Pancreas (tissue), 10 donors: ENCODE data around the gene RPTOR. TPM values are rescaled to one million over a fixed set of nuclear protein-coding genes. Genes with fewer than 3 reads are reported as not detected.

ENCODE experiments used
- ATAC-seq, 4 donors: fragments of 200-7000 bp; cut with Tn5 transposase; one replicate each; pipeline versions ENCODE4 v1.8.0 to v1.9.1; 2020; ENCODE audit warnings: mild to moderate bottlenecking in 4 of 4, moderate library complexity in 4 of 4
- DNase-seq, 6 donors: peaks; one replicate each; pipeline ENCODE4 v3.0.0-alpha.2; 2020
- FAIRE-seq: peaks from 2 replicates; lab custom pipeline; 2012; peaks lifted over from hg19 to GRCh38; lab: Jason Lieb, UNC
- H3K27ac ChIP-seq, 4 donors: fragments of 200-600 bp; sonication (generic); 1 replicate in 3 of 4; 2 replicates in 1 of 4; pipeline versions ENCODE4 v1.5.0 to v1.8.0; 2020
- H3K27me3 ChIP-seq, 4 donors: fragments of 200-600 bp; one replicate each; pipeline ENCODE4 v1.8.0; 2021
- H3K36me3 ChIP-seq, 3 donors: fragments of 200-600 bp; sonication (generic) in 1 of 3; one replicate each; pipeline versions ENCODE4 v1.5.0 to v1.8.0; 2020 to 2021
- H3K4me1 ChIP-seq, 3 donors: fragments of 200-600 bp; one replicate each; pipeline ENCODE4 v1.8.0; 2021
- H3K4me3 ChIP-seq, 4 donors: fragments of 200-600 bp; sonication (generic) in 2 of 4; one replicate each; pipeline versions ENCODE4 v1.5.0 to v1.8.0; 2020 to 2021
- H3K9me3 ChIP-seq, 4 donors: fragments of 200-600 bp; one replicate each; pipeline ENCODE4 v1.8.0; 2021
- WGBS, 2 donors: extraction: QIAGEN DNeasy Blood & Tissue Kit; methylation state at CpG; one replicate each; pipeline ENCODE4 v1.1.7; 2013; 5-methylcytosine and 5-hydroxymethylcytosine counted together
- intact Hi-C, 3 donors: fragments of 100-400 bp; cut with DNase I; formaldehyde crosslinking; loops; one replicate each; pipeline versions ENCODE4 v1.11.1 to v1.14.2; 2022
- polyA plus RNA-seq, 2 donors: library from polyadenylated mRNA; stranded (reverse); fragments of 200-250 nt; gene quantifications; one replicate each; pipeline ENCODE4 v1.2.3, GENCODE V29; 2013
- total RNA-seq, 6 donors: library from RNA; stranded (reverse); fragmentation: NEBNext Ultra II Directional in 4 of 6; extraction: Animal tissue kit (Norgen Biotek cat#: 25700) in 4 of 6; gene quantifications; one replicate each; pipeline versions ENCODE4 v1.2.1 to v1.2.4, GENCODE V29; 2021 to 2023
- TF ChIP-seq, protein P1 (sequence below), 4 donors: fragments of 200-600 bp; sonication (generic) in 3 of 4; IDR thresholded peaks; one replicate each; pipeline versions ENCODE4 v1.5.0 to v1.8.0; 2021; ENCODE audit warnings: antibody characterized with exemption in 4 of 4
- donor health status: healthy with polysubstance abuse.
- donor health status: DM: no; HTN: no; CAD: no; lungs with moderate emphysema.
- donor health status: DM: no; HTN: no; CAD: no.
- donor health status: control.
- donor health status: control.
- donor health status: Bipolar disorder and iron deficiency.
- donor health status: DM: yes; HTN: yes; CAD: no.
- donor health status: DM: no; HTN: no; CAD: no.
- donor health status: DM: no; HTN: no; CAD: no.
- donor health status: DM: yes; HTN: yes; CAD: no.

Gene RPTOR
- total and polyA plus RNA-seq, 8 donors, result 5.0 to 18.9 (median 13.2) TPM

GRCh38 chr17:81003711-81004475 lies 459.3 kb downstream of the RPTOR start:
- no peak for FAIRE-seq
- TF ChIP-seq, protein P1, sequence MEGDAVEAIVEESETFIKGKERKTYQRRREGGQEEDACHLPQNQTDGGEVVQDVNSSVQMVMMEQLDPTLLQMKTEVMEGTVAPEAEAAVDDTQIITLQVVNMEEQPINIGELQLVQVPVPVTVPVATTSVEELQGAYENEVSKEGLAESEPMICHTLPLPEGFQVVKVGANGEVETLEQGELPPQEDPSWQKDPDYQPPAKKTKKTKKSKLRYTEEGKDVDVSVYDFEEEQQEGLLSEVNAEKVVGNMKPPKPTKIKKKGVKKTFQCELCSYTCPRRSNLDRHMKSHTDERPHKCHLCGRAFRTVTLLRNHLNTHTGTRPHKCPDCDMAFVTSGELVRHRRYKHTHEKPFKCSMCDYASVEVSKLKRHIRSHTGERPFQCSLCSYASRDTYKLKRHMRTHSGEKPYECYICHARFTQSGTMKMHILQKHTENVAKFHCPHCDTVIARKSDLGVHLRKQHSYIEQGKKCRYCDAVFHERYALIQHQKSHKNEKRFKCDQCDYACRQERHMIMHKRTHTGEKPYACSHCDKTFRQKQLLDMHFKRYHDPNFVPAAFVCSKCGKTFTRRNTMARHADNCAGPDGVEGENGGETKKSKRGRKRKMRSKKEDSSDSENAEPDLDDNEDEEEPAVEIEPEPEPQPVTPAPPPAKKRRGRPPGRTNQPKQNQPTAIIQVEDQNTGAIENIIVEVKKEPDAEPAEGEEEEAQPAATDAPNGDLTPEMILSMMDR (IDR thresholded peaks at IDR 0.05), result no peak

GRCh38 chr17:81006891-81007290 lies 462.3 kb downstream of the RPTOR start:
- H3K4me3 ChIP-seq, result no peak overlapping the region
- DNase-seq (peak in 1 of 6 donors; percentile 2), ATAC-seq (no peak), FAIRE-seq (no peak)
- no peak overlapping the region for H3K27ac ChIP-seq
- H3K9me3 ChIP-seq, result no peaks in the 10 kb centered on the region
- H3K27me3 ChIP-seq, result peaks cover 0 to 5% (median 0%) of the 10 kb centered on the region in 4 donors
- TF ChIP-seq, protein P1 (IDR thresholded peaks at IDR 0.05), result no peak
- 66 to 73% methylated on average over 10 of the region's 10 CpGs for WGBS, 2 donors
- intact Hi-C loops, result no loop called here
- H3K36me3 ChIP-seq, result no peaks in the 10 kb centered on the region
- peaks cover 0 to 9% (median 3%) of the 10 kb centered on the region in 3 donors for H3K4me1 ChIP-seq

More at GRCh38 chr17:81003711-81004475, 459.3 kb downstream of the RPTOR start:
- peaks cover 0 to 5% (median 0%) of the 10 kb centered on the region in 4 donors for H3K27me3 ChIP-seq
- H3K4me1 ChIP-seq, result peaks cover 8 to 19% (median 19%) of the 10 kb centered on the region in 3 donors
- DNase-seq (peak in 2 of 6 donors; percentile 28 to 65), ATAC-seq (peak in 2 of 4 donors; percentile 9 to 12)
- no peak overlapping the region for H3K27ac ChIP-seq
- intact Hi-C loops, result no loop called here
- peaks cover 0 to 10% (median 0%) of the 10 kb centered on the region in 3 donors for H3K36me3 ChIP-seq
- H3K9me3 ChIP-seq, result no peaks in the 10 kb centered on the region
- peak overlapping the region in 1 of 4 donors; percentile 12 for H3K4me3 ChIP-seq
- WGBS, 2 donors, result 4 to 5% methylated on average over 43 to 72 of the region's 72 CpGs

DNA sequence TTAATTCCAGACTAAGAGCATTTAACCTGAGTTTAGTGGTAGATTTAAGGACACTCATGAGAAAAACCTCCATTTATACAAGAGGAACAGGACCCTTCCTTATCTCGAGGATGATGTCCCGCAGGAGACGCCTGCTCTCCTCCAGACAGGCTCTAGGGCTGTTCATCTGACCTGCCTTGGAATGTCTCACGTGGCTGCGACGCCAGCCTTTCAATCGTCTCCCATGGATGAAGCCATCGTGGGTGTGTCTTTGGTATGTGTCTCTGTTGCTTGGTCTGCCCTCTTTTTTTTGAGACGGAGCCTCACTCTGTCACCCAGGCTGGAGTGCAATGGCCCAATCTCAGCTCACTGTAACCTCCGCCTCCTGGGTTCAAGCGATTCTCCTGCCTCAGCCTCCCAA lies 463.5 kb downstream of the RPTOR start:
- Histone ChIP-seq H3K4me1 (peaks cover 0 to 3% (median 0%) of the 10 kb centered on the region in 3 donors), H3K9me3 (no peaks in the 10 kb centered on the region), H3K27me3 (peaks cover 0 to 5% (median 0%) of the 10 kb centered on the region in 4 donors), H3K36me3 (no peaks in the 10 kb centered on the region), H3K27ac (no peak overlapping the region), H3K4me3 (no peak overlapping the region)
- intact Hi-C loops, result no loop called here
- DNase-seq (peak in 1 of 6 donors; percentile 14), FAIRE-seq (no peak), ATAC-seq (no peak)
- TF ChIP-seq, protein P1 (IDR thresholded peaks at IDR 0.05), result no peak
- 81 to 85% methylated on average over 11 of the region's 11 CpGs for WGBS, 2 donors

DNA sequence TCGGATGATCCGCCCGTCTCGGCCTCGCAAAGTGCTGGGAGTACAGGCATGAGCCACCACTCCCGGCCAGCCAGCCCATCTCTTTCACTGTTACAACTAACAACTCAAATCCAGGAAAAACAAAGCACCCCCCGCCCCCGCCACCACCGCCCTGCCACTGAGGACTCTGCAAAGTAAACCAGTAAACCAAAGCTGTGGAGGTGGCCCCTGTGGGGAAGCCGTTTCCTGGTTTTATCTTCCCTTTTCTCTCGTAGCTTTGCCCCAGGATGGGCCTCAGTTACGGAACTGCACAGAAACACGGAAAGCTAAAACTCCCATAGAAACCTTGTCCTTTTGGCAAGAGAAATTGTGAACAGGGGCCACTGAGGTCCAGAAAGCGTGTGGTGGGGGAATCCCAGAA lies 464.5 kb downstream of the RPTOR start:
- no peak for FAIRE-seq
- no peak overlapping the region for H3K4me3 ChIP-seq
- 89 to 90% methylated on average over 14 of the region's 14 CpGs for WGBS, 2 donors
- intact Hi-C loops, result no loop called here
- H3K27ac ChIP-seq, result no peak overlapping the region
- TF ChIP-seq, protein P1 (IDR thresholded peaks at IDR 0.05), result no peak
- no peak for ATAC-seq
- peaks cover 0 to 3% (median 0%) of the 10 kb centered on the region in 4 donors for H3K27me3 ChIP-seq
- H3K9me3 ChIP-seq, result no peaks in the 10 kb centered on the region
- H3K4me1 ChIP-seq, result peaks cover 0 to 3% (median 0%) of the 10 kb centered on the region in 3 donors
- H3K36me3 ChIP-seq, result no peaks in the 10 kb centered on the region
- DNase-seq, result peak in 2 of 6 donors; percentile 11 to 19

DNA sequence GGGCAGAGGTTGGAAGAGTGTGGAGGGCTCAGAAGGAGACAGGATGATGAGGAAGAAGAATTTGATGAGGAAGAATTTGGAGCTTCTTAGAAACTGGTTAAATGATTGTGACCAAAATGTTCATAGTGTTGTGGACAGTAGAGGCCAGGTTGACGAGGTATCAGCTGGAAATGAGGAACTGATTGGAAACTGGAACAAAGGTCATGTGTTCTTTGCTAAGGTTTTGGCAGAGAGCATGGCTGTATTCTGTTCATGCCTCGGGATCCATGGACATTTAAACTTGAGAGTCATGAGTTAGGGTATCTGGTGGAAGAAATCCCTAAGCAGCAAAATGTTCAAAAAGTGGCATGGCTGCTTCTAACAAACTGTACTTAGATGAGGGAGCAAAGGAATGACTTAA lies 466.3 kb downstream of the RPTOR start:
- H3K4me3 ChIP-seq, result no peak overlapping the region
- FAIRE-seq (no peak), ATAC-seq (no peak), DNase-seq (no peak)
- intact Hi-C loops, result no loop called here
- TF ChIP-seq, protein P1 (IDR thresholded peaks at IDR 0.05), result no peak
- H3K9me3 ChIP-seq, result no peaks in the 10 kb centered on the region
- WGBS, 2 donors, result 50 to 52% methylated on average over 2 of the region's 2 CpGs
- no peak overlapping the region for H3K27ac ChIP-seq
- no peaks in the 10 kb centered on the region for H3K36me3 ChIP-seq
- no peaks in the 10 kb centered on the region for H3K4me1 ChIP-seq
- H3K27me3 ChIP-seq, result no peaks in the 10 kb centered on the region
